ENCODE results near the gene NPL. TPM values are rescaled to one million over a fixed set of nuclear protein-coding genes. Genes with fewer than 3 reads are reported as not detected.

NPL gene
- total and polyA plus RNA-seq, 10 donors: 21.9 to 88.2 (median 65.0) TPM

DNA sequence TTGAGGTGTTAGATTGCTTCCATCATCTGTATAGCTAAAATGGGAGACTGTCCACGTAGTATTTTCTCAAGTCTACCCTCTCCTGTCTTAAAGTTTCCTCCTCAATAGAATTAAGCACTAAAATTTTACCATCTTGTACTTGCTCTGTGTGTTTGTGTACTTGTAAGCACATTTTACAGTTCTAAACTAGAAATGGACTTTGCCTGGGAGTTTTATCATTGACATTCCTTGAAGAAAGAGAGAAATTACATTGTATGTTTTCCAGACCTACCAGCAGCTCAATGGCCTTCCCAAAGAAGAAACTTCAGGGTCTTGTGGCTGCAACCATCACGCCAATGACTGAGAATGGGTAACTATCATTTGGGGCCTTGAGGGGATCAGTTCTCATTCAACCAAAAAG lies 4.5 kb downstream of the NPL start:
- intact Hi-C loops (cut with DNase I; ENCODE audit: low total_unique reads): no loop called here

DNA sequence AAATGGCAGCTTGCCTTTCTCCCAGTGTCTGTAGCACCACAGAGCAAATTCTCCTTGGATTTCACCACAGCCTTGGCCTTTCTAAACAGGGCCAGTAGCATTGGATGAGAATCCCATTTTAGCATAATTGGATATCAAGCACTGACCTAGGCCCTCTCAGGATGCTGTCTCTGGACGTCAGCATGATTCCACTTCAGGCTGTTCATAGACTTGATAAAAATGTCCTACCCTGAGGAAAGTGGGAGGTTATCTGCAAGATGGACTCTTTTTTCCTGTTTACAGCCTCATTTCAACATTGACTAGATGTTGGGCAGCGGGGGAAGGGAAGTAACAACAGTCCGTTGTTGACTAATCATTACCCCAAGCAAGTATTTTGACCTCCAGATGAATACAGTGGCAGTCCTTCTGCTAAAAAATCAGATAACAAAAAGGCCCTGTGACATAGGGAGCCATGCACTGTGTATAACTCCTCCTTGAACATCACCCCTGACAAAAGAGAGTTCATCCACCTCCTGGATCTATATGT lies 5.2 kb downstream of the NPL start:
- DNase-seq: no peak
- H3K27ac ChIP-seq: peak overlapping the region; percentile 20 to 92 (median 84)
- peak in 1 of 3 donors; percentile 13 for TF ChIP-seq POLR2AphosphoS5 (IDR thresholded peaks at IDR 0.05)
- TF ChIP-seq, protein P1, sequence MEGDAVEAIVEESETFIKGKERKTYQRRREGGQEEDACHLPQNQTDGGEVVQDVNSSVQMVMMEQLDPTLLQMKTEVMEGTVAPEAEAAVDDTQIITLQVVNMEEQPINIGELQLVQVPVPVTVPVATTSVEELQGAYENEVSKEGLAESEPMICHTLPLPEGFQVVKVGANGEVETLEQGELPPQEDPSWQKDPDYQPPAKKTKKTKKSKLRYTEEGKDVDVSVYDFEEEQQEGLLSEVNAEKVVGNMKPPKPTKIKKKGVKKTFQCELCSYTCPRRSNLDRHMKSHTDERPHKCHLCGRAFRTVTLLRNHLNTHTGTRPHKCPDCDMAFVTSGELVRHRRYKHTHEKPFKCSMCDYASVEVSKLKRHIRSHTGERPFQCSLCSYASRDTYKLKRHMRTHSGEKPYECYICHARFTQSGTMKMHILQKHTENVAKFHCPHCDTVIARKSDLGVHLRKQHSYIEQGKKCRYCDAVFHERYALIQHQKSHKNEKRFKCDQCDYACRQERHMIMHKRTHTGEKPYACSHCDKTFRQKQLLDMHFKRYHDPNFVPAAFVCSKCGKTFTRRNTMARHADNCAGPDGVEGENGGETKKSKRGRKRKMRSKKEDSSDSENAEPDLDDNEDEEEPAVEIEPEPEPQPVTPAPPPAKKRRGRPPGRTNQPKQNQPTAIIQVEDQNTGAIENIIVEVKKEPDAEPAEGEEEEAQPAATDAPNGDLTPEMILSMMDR (IDR thresholded peaks at IDR 0.05 in 8 of 11, conservative IDR thresholded peaks at IDR 0.05 in 3 of 11): no peak
- H3K9me3 ChIP-seq: no peaks in the 10 kb centered on the region
- peak overlapping the region in 1 of 8 donors; percentile 53 for H3K4me3 ChIP-seq
- H3K27me3 ChIP-seq (replicated peaks in 1 of 7): no peaks in the 10 kb centered on the region
- H3K4me1 ChIP-seq: peaks cover 6 to 80% (median 27%) of the 10 kb centered on the region in 6 donors
- H3K36me3 ChIP-seq: peaks cover 0 to 50% (median 0%) of the 10 kb centered on the region in 6 donors
- WGBS, 5 donors: 34 to 67% (median 54%) methylated on average over 3 of the region's 3 CpGs
- intact Hi-C loops (cut with DNase I; ENCODE audit: low total_unique reads): no loop called here

More for the DNA sequence above, 4.5 kb downstream of the NPL start:
- 89 to 97% (median 92%) methylated on average over 2 of the region's 2 CpGs for WGBS, 5 donors
- peaks cover 6 to 85% (median 29%) of the 10 kb centered on the region in 6 donors for H3K4me1 ChIP-seq
- peak overlapping the region in 1 of 8 donors; percentile 53 for H3K4me3 ChIP-seq
- peak overlapping the region in 7 of 8 donors; percentile 69 to 92 (median 86) for H3K27ac ChIP-seq
- no peaks in the 10 kb centered on the region for H3K9me3 ChIP-seq
- peaks cover 0 to 50% (median 0%) of the 10 kb centered on the region in 6 donors for H3K36me3 ChIP-seq
- no peaks in the 10 kb centered on the region for H3K27me3 ChIP-seq (replicated peaks in 1 of 7)
- no peak for DNase-seq
- TF ChIP-seq, protein P1 (IDR thresholded peaks at IDR 0.05 in 8 of 11, conservative IDR thresholded peaks at IDR 0.05 in 3 of 11): no peak
- TF ChIP-seq POLR2A (IDR thresholded peaks at IDR 0.05) (no peak), POLR2AphosphoS5 (IDR thresholded peaks at IDR 0.05) (no peak)

DNA sequence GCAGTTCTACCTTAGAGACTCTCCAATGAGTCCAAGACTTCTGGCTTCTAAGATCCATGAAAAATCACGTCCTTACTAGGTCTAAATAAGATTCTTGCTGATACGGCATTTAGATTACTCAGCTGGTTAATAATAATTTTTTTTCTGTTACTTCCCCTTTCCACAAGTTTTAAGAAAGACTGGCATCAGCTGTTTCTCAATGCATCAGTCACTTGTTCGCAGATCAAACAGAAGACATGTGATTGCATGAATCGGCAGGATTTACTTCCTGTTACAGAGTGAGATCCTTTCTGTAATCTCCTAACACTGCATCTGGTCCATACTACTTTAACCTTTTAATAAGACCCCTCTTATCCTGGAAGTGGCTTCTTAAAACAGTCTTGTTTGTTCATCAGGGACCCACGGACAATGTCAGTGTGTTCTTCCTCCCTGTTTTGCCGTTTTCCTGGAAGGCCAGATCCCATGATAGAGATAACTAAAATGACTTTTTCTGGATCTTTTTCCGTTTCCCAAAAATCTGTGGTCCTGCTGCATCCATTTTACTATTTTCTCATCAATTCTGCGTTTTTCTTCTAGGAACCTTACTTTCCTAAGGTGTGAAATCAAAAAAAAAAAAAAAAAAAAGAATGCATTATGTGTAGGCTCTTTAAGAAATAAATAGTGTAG lies 6.1 kb downstream of the NPL start:
- intact Hi-C loops (cut with DNase I; ENCODE audit: low total_unique reads): no loop called here
- Histone ChIP-seq H3K4me1 (peaks cover 0 to 70% (median 20%) of the 10 kb centered on the region in 6 donors), H3K27ac (peak overlapping the region; percentile 20 to 92 (median 84)), H3K27me3 (replicated peaks in 1 of 7) (no peaks in the 10 kb centered on the region), H3K9me3 (no peaks in the 10 kb centered on the region), H3K36me3 (peaks cover 0 to 50% (median 0%) of the 10 kb centered on the region in 6 donors), H3K4me3 (peak overlapping the region in 1 of 8 donors; percentile 53)
- DNase-seq: no peak
- 28 to 37% (median 29%) methylated on average over 8 of the region's 8 CpGs for WGBS, 5 donors
- TF ChIP-seq POLR2AphosphoS5 (IDR thresholded peaks at IDR 0.05) (peak in 1 of 3 donors; percentile 63), POLR2A (IDR thresholded peaks at IDR 0.05) (no peak)
- TF ChIP-seq, protein P1 (IDR thresholded peaks at IDR 0.05 in 8 of 11, conservative IDR thresholded peaks at IDR 0.05 in 3 of 11): no peak

Data from spleen (tissue), 11 donors.